ENCODE data around the gene ARMC6. TPM values are rescaled to one million over a fixed set of nuclear protein-coding genes. Genes with fewer than 3 reads are reported as not detected.

The ARMC6 gene
- total and polyA plus RNA-seq, 2 of the 13 experiments (the other 11 are each of a cell fraction or from before 2014, with no cell fraction given) = 16.2 to 36.8 TPM

DNA sequence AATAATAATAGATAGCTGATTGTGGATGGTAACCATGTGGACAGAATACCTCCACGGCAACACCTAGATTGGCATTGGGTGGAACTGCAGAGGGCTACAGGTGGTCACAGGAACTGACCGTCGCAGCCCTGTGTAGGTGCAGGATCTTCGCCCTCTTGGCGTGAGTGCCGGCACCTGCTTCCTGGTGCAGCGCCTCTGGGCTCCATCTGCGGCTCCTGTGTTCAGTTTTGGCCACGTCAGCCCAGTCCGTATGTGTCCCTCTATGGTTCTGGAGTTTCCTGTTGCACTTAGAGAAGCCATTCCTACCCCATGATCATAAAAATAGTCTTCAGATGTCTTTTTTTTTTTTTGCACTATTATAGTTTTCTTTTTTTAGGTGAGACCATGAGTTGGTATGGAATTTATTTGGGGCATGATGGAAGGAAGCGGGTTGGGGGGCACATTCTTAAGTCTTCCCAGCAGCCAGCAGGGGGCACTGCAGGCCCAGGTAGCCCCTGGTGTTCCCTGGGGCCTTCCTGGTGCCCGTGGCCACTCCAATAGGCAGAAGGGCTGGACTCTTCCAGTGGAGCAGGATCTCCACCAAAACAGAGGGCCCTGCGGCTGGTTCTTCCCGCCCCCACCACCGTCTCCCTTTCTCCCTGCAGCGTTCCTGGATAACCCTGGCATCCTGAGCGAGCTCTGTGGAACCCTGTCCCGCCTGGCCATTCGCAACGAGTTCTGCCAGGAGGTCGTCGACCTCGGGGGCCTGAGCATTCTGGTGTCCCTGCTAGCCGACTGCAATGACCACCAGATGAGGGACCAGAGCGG is 20.3 kb downstream of the ARMC6 start (continued):
- TF ChIP-seq, protein P1, sequence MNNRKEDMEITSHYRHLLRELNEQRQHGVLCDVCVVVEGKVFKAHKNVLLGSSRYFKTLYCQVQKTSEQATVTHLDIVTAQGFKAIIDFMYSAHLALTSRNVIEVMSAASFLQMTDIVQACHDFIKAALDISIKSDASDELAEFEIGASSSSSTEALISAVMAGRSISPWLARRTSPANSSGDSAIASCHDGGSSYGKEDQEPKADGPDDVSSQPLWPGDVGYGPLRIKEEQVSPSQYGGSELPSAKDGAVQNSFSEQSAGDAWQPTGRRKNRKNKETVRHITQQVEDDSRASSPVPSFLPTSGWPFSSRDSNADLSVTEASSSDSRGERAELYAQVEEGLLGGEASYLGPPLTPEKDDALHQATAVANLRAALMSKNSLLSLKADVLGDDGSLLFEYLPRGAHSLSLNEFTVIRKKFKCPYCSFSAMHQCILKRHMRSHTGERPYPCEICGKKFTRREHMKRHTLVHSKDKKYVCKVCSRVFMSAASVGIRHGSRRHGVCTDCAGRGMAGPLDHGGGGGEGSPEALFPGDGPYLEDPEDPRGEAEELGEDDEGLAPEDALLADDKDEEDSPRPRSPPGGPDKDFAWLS (CRISPR knock-in tag; IDR thresholded peaks at IDR 0.05; ENCODE audit: borderline replicate concordance) = no peak
- TF ChIP-seq MXI1 (IDR thresholded peaks at IDR 0.05; ENCODE audit: borderline replicate concordance, low read depth, low read length) (0 out of 3 replicates have a peak, but pooled peaks have one; percentile 15), TBX2 (CRISPR knock-in tag; IDR thresholded peaks at IDR 0.05; ENCODE audit: borderline replicate concordance) (peak; percentile 29; the same call in 1 of the 2 replicates), ARNT (IDR thresholded peaks at IDR 0.05) (no peak), ZNF598 (CRISPR knock-in tag; IDR thresholded peaks at IDR 0.05; ENCODE audit: borderline replicate concordance) (peak; percentile 40; the same call in 1 of the 2 replicates), ZFP37 (CRISPR knock-in tag; IDR thresholded peaks at IDR 0.05; ENCODE audit: borderline replicate concordance) (no peak), ZNF136 (CRISPR knock-in tag; IDR thresholded peaks at IDR 0.05; ENCODE audit: low read depth) (no peak), PHF8 (CRISPR knock-in tag; IDR thresholded peaks at IDR 0.05) (no peak), TARDBP (CRISPR knock-in tag; IDR thresholded peaks at IDR 0.05) (no peak), ZSCAN25 (CRISPR knock-in tag; IDR thresholded peaks at IDR 0.05) (no peak), ZBTB7B (CRISPR knock-in tag; IDR thresholded peaks at IDR 0.05) (no peak), MAFG (CRISPR knock-in tag; IDR thresholded peaks at IDR 0.05) (no peak), THAP11 (CRISPR knock-in tag; IDR thresholded peaks at IDR 0.05) (peak; percentile 62), RAD21 (CRISPR knock-in tag; IDR thresholded peaks at IDR 0.05) (peak; percentile 95), STAG1 (CRISPR knock-in tag; IDR thresholded peaks at IDR 0.05) (peak; percentile 95), EED (CRISPR knock-in tag; IDR thresholded peaks at IDR 0.05) (no peak)
- TF ChIP-seq, protein P2, sequence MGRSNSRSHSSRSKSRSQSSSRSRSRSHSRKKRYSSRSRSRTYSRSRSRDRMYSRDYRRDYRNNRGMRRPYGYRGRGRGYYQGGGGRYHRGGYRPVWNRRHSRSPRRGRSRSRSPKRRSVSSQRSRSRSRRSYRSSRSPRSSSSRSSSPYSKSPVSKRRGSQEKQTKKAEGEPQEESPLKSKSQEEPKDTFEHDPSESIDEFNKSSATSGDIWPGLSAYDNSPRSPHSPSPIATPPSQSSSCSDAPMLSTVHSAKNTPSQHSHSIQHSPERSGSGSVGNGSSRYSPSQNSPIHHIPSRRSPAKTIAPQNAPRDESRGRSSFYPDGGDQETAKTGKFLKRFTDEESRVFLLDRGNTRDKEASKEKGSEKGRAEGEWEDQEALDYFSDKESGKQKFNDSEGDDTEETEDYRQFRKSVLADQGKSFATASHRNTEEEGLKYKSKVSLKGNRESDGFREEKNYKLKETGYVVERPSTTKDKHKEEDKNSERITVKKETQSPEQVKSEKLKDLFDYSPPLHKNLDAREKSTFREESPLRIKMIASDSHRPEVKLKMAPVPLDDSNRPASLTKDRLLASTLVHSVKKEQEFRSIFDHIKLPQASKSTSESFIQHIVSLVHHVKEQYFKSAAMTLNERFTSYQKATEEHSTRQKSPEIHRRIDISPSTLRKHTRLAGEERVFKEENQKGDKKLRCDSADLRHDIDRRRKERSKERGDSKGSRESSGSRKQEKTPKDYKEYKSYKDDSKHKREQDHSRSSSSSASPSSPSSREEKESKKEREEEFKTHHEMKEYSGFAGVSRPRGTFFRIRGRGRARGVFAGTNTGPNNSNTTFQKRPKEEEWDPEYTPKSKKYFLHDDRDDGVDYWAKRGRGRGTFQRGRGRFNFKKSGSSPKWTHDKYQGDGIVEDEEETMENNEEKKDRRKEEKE (IDR thresholded peaks at IDR 0.05) = no peak
- TF ChIP-seq, protein P3, sequence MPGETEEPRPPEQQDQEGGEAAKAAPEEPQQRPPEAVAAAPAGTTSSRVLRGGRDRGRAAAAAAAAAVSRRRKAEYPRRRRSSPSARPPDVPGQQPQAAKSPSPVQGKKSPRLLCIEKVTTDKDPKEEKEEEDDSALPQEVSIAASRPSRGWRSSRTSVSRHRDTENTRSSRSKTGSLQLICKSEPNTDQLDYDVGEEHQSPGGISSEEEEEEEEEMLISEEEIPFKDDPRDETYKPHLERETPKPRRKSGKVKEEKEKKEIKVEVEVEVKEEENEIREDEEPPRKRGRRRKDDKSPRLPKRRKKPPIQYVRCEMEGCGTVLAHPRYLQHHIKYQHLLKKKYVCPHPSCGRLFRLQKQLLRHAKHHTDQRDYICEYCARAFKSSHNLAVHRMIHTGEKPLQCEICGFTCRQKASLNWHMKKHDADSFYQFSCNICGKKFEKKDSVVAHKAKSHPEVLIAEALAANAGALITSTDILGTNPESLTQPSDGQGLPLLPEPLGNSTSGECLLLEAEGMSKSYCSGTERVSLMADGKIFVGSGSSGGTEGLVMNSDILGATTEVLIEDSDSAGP (CRISPR knock-in tag; IDR thresholded peaks at IDR 0.05; ENCODE audit: borderline replicate concordance) = peak; percentile 25; the same call in 1 of the 2 replicates
- TF ChIP-seq, protein P4, sequence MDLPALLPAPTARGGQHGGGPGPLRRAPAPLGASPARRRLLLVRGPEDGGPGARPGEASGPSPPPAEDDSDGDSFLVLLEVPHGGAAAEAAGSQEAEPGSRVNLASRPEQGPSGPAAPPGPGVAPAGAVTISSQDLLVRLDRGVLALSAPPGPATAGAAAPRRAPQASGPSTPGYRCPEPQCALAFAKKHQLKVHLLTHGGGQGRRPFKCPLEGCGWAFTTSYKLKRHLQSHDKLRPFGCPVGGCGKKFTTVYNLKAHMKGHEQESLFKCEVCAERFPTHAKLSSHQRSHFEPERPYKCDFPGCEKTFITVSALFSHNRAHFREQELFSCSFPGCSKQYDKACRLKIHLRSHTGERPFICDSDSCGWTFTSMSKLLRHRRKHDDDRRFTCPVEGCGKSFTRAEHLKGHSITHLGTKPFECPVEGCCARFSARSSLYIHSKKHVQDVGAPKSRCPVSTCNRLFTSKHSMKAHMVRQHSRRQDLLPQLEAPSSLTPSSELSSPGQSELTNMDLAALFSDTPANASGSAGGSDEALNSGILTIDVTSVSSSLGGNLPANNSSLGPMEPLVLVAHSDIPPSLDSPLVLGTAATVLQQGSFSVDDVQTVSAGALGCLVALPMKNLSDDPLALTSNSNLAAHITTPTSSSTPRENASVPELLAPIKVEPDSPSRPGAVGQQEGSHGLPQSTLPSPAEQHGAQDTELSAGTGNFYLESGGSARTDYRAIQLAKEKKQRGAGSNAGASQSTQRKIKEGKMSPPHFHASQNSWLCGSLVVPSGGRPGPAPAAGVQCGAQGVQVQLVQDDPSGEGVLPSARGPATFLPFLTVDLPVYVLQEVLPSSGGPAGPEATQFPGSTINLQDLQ (CRISPR knock-in tag; IDR thresholded peaks at IDR 0.05) = no peak
- TF ChIP-seq, protein P5, sequence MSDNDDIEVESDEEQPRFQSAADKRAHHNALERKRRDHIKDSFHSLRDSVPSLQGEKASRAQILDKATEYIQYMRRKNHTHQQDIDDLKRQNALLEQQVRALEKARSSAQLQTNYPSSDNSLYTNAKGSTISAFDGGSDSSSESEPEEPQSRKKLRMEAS (IDR thresholded peaks at IDR 0.05) = no peak

Data from HepG2 (cell line).